Neural cell (in vitro differentiated cells): ENCODE measurements around the gene SECISBP2L.

Source experiments
- POLR2AphosphoS5 ChIP-seq: IDR thresholded peaks from 2 replicates; pipeline ENCODE4 v1.6.1; 2012
- RAD21 ChIP-seq: fragments of 450-650 bp; conservative IDR thresholded peaks from 2 replicates; pipeline ENCODE4 v1.6.1; 2014; ENCODE audit warnings: antibody characterized with exemption, mild to moderate bottlenecking, moderate library complexity
- TF ChIP-seq, protein P1 (sequence below): fragments of 450-650 bp; IDR thresholded peaks from 2 replicates; pipeline ENCODE4 v1.5.1; 2014; ENCODE audit warnings: antibody characterized with exemption, mild to moderate bottlenecking, moderate library complexity; ENCODE audit not compliant: poor library complexity, severe bottlenecking

DNA sequence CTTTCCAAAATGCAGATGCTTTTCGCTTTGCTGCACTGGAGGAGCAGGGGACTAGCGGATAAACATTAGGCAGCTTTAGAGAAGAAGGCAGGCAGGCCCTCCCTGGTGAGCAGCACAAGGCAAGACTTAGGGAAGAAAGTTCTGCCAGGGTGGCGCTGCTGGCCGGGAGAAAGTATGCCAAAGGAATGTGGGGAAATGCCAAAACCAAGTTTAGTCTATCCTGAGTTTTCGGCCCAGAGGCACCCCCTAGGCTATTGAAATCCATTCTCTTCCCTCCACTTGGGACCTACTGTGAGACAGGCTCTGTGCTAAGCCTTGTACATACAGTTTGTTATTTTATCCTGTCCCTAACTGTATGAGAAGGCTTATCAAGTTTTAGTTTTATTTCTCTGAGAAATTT lies 91.7 kb downstream of the SECISBP2L start:
- no peak for TF ChIP-seq RAD21
- no peak for TF ChIP-seq POLR2AphosphoS5
- TF ChIP-seq, protein P1, sequence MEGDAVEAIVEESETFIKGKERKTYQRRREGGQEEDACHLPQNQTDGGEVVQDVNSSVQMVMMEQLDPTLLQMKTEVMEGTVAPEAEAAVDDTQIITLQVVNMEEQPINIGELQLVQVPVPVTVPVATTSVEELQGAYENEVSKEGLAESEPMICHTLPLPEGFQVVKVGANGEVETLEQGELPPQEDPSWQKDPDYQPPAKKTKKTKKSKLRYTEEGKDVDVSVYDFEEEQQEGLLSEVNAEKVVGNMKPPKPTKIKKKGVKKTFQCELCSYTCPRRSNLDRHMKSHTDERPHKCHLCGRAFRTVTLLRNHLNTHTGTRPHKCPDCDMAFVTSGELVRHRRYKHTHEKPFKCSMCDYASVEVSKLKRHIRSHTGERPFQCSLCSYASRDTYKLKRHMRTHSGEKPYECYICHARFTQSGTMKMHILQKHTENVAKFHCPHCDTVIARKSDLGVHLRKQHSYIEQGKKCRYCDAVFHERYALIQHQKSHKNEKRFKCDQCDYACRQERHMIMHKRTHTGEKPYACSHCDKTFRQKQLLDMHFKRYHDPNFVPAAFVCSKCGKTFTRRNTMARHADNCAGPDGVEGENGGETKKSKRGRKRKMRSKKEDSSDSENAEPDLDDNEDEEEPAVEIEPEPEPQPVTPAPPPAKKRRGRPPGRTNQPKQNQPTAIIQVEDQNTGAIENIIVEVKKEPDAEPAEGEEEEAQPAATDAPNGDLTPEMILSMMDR = no peak
